Stimulated activated naive CD8-positive, alpha-beta T cell treated with anti-CD3 and anti-CD28 coated beads, Interleukin-15, Interleukin-2, amounts not matched to agents 100 ng/mL and 50 ng/mL, for 24 hours (primary cell): Measurements from ENCODE around the gene KCNN1.
"Not testable (repeated sequence)": the region's sequence is repeated elsewhere in the genome, so short reads cannot be mapped to it uniquely, and the experiment has no call there.

Source experiments
- H3K27ac Mint-ChIP-seq: one replicate; pipeline ENCODE4 v1.8.0; 2021; ENCODE audit warnings: mild to moderate bottlenecking, mixed read lengths
- H3K27me3 Mint-ChIP-seq: one replicate; pipeline ENCODE4 v1.8.0; 2021; ENCODE audit warnings: mixed read lengths
- H3K36me3 Mint-ChIP-seq: one replicate; pipeline ENCODE4 v1.8.0; 2021; ENCODE audit warnings: low read depth, mixed read lengths
- H3K4me1 Mint-ChIP-seq: one replicate; pipeline ENCODE4 v1.8.0; 2021; ENCODE audit warnings: low read depth, mixed read lengths
- H3K4me3 Mint-ChIP-seq: one replicate; pipeline ENCODE4 v1.8.0; 2021; ENCODE audit warnings: mild to moderate bottlenecking, mixed read lengths
- H3K9me3 Mint-ChIP-seq: one replicate; pipeline ENCODE4 v1.8.0; 2021; ENCODE audit warnings: mixed read lengths

Gene KCNN1

GRCh38 chr19:18016209-18016910, 49.5 kb downstream of the KCNN1 start:
- Mint-ChIP-seq H3K4me3 (no peak overlapping the region), H3K27ac (peak overlapping the region; percentile 11), H3K27me3 (no peaks in the 10 kb centered on the region), H3K36me3 (peaks cover 28% of the 10 kb centered on the region), H3K9me3 (no peaks in the 10 kb centered on the region), H3K4me1 (peaks cover 69% of the 10 kb centered on the region)

- no peak overlapping the region for H3K4me3 Mint-ChIP-seq
- no peaks in the 10 kb centered on the region for H3K27me3 Mint-ChIP-seq
- no peaks in the 10 kb centered on the region for H3K9me3 Mint-ChIP-seq
- peaks cover 81% of the 10 kb centered on the region for H3K4me1 Mint-ChIP-seq
- H3K27ac Mint-ChIP-seq: no peak overlapping the region
- peaks cover 29% of the 10 kb centered on the region for H3K36me3 Mint-ChIP-seq
Measured at GRCh38 chr19:18017275-18018083, 50.6 kb downstream of the KCNN1 start.

GRCh38 chr19:18020212-18021085, 53.5 kb downstream of the KCNN1 start:
- no peaks in the 10 kb centered on the region for H3K27me3 Mint-ChIP-seq
- no peaks in the 10 kb centered on the region for H3K9me3 Mint-ChIP-seq
- peak overlapping the region; percentile 94 for H3K27ac Mint-ChIP-seq
- H3K4me1 Mint-ChIP-seq: peaks cover 72% of the 10 kb centered on the region
- peak overlapping the region; percentile 71 for H3K4me3 Mint-ChIP-seq
- peaks cover 8% of the 10 kb centered on the region for H3K36me3 Mint-ChIP-seq

- H3K36me3 Mint-ChIP-seq: peaks cover 4% of the 10 kb centered on the region
- H3K4me3 Mint-ChIP-seq: peak overlapping the region; percentile 71
- H3K27ac Mint-ChIP-seq: peak overlapping the region; percentile 94
- peaks cover 71% of the 10 kb centered on the region for H3K4me1 Mint-ChIP-seq
- H3K9me3 Mint-ChIP-seq: no peaks in the 10 kb centered on the region
- no peaks in the 10 kb centered on the region for H3K27me3 Mint-ChIP-seq
Measured at GRCh38 chr19:18021121-18021755, 54.3 kb downstream of the KCNN1 start.

GRCh38 chr19:18023622-18024251, 56.8 kb downstream of the KCNN1 start:
- Mint-ChIP-seq H3K4me3 (peak overlapping the region; percentile 70), H3K4me1 (peaks cover 59% of the 10 kb centered on the region), H3K27me3 (no peaks in the 10 kb centered on the region), H3K27ac (peak overlapping the region; percentile 92), H3K36me3 (peaks cover 4% of the 10 kb centered on the region), H3K9me3 (no peaks in the 10 kb centered on the region)

GRCh38 chr19:18027151-18027550, 60.2 kb downstream of the KCNN1 start:
- peaks cover 42% of the 10 kb centered on the region for H3K4me1 Mint-ChIP-seq
- H3K27me3 Mint-ChIP-seq: no peaks in the 10 kb centered on the region
- no peak overlapping the region for H3K4me3 Mint-ChIP-seq
- H3K9me3 Mint-ChIP-seq: no peaks in the 10 kb centered on the region
- H3K27ac Mint-ChIP-seq: no peak overlapping the region
- H3K36me3 Mint-ChIP-seq: peaks cover 3% of the 10 kb centered on the region

GRCh38 chr19:18029617-18030338, 62.9 kb downstream of the KCNN1 start:
- Mint-ChIP-seq H3K27me3 (no peaks in the 10 kb centered on the region), H3K36me3 (no peaks in the 10 kb centered on the region)

GRCh38 chr19:18031401-18031800, 64.5 kb downstream of the KCNN1 start:
- not testable (repeated sequence) for H3K4me3 Mint-ChIP-seq, H3K27me3 Mint-ChIP-seq, H3K9me3 Mint-ChIP-seq, H3K36me3 Mint-ChIP-seq, H3K27ac Mint-ChIP-seq
- H3K4me1 Mint-ChIP-seq: peaks cover 21% of the 10 kb centered on the region

More at GRCh38 chr19:18029617-18030338, 62.9 kb downstream of the KCNN1 start:
- H3K27ac Mint-ChIP-seq: no peak overlapping the region
- no peaks in the 10 kb centered on the region for H3K9me3 Mint-ChIP-seq
- no peak overlapping the region for H3K4me3 Mint-ChIP-seq
- H3K4me1 Mint-ChIP-seq: peaks cover 21% of the 10 kb centered on the region

GRCh38 chr19:18032102-18032501, 65.2 kb downstream of the KCNN1 start:
- H3K4me3 Mint-ChIP-seq, H3K27ac Mint-ChIP-seq, H3K27me3 Mint-ChIP-seq, H3K9me3 Mint-ChIP-seq, H3K36me3 Mint-ChIP-seq: not testable (repeated sequence)
- H3K4me1 Mint-ChIP-seq: peaks cover 20% of the 10 kb centered on the region

- Mint-ChIP-seq H3K4me1 (peaks cover 44% of the 10 kb centered on the region), H3K36me3 (no peaks in the 10 kb centered on the region), H3K27me3 (peaks cover 5% of the 10 kb centered on the region), H3K27ac (no peak overlapping the region), H3K9me3 (peaks cover 6% of the 10 kb centered on the region), H3K4me3 (no peak overlapping the region)
Measured at GRCh38 chr19:18041054-18041453, 74.1 kb downstream of the KCNN1 start.

GRCh38 chr19:18043676-18044075, 76.8 kb downstream of the KCNN1 start:
- Mint-ChIP-seq H3K36me3 (no peaks in the 10 kb centered on the region), H3K9me3 (peaks cover 6% of the 10 kb centered on the region), H3K27me3 (peaks cover 5% of the 10 kb centered on the region), H3K4me3 (no peak overlapping the region), H3K4me1 (peaks cover 56% of the 10 kb centered on the region), H3K27ac (no peak overlapping the region)

- peak overlapping the region; percentile 81 for H3K27ac Mint-ChIP-seq
- H3K9me3 Mint-ChIP-seq: peaks cover 6% of the 10 kb centered on the region
- H3K36me3 Mint-ChIP-seq: no peaks in the 10 kb centered on the region
- peaks cover 56% of the 10 kb centered on the region for H3K4me1 Mint-ChIP-seq
- peak overlapping the region; percentile 71 for H3K4me3 Mint-ChIP-seq
- peaks cover 5% of the 10 kb centered on the region for H3K27me3 Mint-ChIP-seq
Measured at GRCh38 chr19:18044825-18045304, 78.0 kb downstream of the KCNN1 start.

GRCh38 chr19:18045307-18046050, 78.6 kb downstream of the KCNN1 start:
- H3K4me3 Mint-ChIP-seq: peak overlapping the region; percentile 71
- no peaks in the 10 kb centered on the region for H3K36me3 Mint-ChIP-seq
- H3K27ac Mint-ChIP-seq: peak overlapping the region; percentile 81
- peaks cover 5% of the 10 kb centered on the region for H3K27me3 Mint-ChIP-seq
- peaks cover 6% of the 10 kb centered on the region for H3K9me3 Mint-ChIP-seq
- H3K4me1 Mint-ChIP-seq: peaks cover 63% of the 10 kb centered on the region
